Measurements from ENCODE around the gene SYT1.
"Not testable (repeated sequence)": the region's sequence is repeated elsewhere in the genome, so short reads cannot be mapped to it uniquely, and the experiment has no call there.

Gene SYT1

DNA sequence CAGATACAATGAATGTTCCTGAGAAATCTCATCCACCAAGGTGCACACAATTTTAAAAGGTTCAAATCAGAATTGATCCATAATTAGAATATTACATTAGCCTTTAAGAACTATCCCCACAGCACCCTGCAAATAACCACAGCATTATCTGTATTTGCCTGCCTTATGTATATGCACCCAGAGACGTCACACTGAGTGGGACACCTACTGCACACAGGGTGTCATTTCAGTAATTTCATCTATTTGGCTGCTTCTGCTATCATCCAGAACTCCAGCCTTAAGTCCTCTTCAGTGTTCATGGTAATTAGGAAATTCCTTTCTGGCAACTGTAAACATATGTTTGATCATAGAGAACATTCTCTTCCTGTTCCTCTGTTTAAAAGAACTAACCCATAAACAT is 298.4 kb downstream of the SYT1 start:
- peaks cover 5 to 7% of the 10 kb centered on the region in 2 donors for H3K9me3 Mint-ChIP-seq
- no peak overlapping the region for H3K27ac Mint-ChIP-seq
- no peaks in the 10 kb centered on the region for H3K27me3 Mint-ChIP-seq
- H3K4me1 Mint-ChIP-seq (ENCODE audit: low read depth in 2 of 2): no peaks in the 10 kb centered on the region
- H3K4me3 Mint-ChIP-seq: no peak overlapping the region
- ATAC-seq (replicated peaks) (no peak), DNase-seq (no peak)
- no peaks in the 10 kb centered on the region for H3K36me3 Mint-ChIP-seq (ENCODE audit: insufficient read depth)

DNA sequence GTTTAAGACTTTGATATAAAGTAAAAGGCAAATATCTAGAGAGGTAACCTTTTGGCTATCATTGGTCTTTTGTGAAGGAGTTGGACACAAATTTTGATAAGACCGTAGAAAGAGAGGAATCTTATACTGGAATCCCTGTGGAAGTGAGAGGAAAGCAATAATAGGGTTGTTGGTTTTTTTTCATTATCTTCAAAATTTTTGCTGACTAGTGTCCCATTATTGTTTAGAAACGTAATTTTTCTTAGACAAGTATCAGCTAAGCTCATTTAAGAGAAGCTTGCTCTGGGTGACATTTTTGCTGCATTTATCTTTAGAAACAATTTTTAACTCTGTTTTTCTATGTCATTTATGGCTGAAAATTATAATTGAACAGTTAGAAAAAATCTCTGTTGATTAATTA is 300.3 kb downstream of the SYT1 start:
- peaks cover 0 to 8% of the 10 kb centered on the region in 2 donors for H3K9me3 Mint-ChIP-seq
- ATAC-seq (replicated peaks) (no peak), DNase-seq (no peak)
- no peaks in the 10 kb centered on the region for H3K27me3 Mint-ChIP-seq
- no peaks in the 10 kb centered on the region for H3K4me1 Mint-ChIP-seq (ENCODE audit: low read depth in 2 of 2)
- no peaks in the 10 kb centered on the region for H3K36me3 Mint-ChIP-seq (ENCODE audit: insufficient read depth)
- no peak overlapping the region for H3K4me3 Mint-ChIP-seq
- H3K27ac Mint-ChIP-seq: no peak overlapping the region

DNA sequence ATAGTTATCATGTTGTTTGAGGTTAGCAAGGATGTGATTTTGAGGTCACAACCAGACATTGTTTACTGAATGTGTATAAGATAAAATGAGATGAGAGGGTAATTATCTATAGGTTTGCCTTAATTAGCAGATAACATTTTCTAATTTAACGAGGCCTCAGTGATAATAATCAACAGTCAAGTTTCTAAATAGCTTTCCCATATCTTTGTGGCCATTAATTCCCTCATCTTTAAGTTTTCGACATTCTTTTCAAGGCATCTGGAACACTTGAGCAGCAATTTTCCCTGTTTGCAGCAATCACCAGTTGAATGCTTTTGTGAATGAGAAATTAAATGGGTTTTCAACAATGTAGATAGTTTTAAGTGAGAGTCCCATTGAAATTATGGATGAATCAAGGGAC is 304.1 kb downstream of the SYT1 start:
- Mint-ChIP-seq H3K36me3 (ENCODE audit: insufficient read depth) (no peaks in the 10 kb centered on the region), H3K27ac (no peak overlapping the region), H3K9me3 (peaks cover 0 to 5% of the 10 kb centered on the region in 2 donors), H3K27me3 (no peaks in the 10 kb centered on the region), H3K4me1 (ENCODE audit: low read depth in 2 of 2) (no peaks in the 10 kb centered on the region), H3K4me3 (no peak overlapping the region)
- ATAC-seq (replicated peaks) (no peak), DNase-seq (no peak)

DNA sequence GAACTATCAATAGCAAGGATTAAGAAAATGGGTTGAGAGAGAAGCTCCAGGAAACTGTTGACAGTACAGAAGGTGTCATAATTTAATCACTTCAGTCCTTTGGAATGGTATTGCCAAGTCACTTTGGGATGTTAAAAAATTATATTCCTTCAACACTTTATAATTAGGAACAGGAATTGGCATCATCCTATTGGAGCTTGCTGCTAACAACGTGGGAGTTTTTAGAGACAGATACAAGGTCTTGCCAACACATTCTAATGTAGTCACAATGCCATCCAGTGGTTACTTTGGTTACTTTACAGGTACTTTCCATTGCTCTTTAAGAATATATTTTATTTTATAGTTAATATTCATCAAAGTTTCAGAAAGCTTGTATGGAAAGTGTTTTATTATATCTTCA is 310.1 kb downstream of the SYT1 start:
- no peak overlapping the region for H3K27ac Mint-ChIP-seq
- DNase-seq: no peak
- no peaks in the 10 kb centered on the region for H3K36me3 Mint-ChIP-seq (ENCODE audit: insufficient read depth)
- H3K4me1 Mint-ChIP-seq (ENCODE audit: low read depth in 2 of 2): no peaks in the 10 kb centered on the region
- no peak overlapping the region for H3K4me3 Mint-ChIP-seq
- peaks cover 0 to 7% of the 10 kb centered on the region in 2 donors for H3K9me3 Mint-ChIP-seq
- ATAC-seq (replicated peaks): no peak
- no peaks in the 10 kb centered on the region for H3K27me3 Mint-ChIP-seq

DNA sequence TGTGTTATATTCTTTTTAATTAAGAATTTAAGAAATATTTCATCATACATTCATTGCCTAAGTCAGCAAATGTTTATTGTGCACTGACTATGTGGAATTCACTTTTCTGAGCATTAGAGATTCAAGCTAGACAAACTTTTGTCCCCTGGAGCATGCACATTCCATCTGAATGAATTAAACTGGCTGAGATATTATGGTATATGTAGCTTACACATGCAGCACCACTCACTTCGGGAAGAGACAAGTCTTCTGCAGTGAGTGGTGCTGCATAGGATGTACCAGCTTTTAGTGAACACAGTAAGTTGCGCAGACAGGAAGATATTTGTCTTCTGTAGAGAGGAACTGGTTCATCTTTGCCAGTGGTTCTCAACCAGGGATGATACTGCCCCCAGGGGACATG is 318.4 kb downstream of the SYT1 start:
- no peaks in the 10 kb centered on the region for H3K36me3 Mint-ChIP-seq (ENCODE audit: insufficient read depth)
- ATAC-seq (replicated peaks) (no peak), DNase-seq (no peak)
- no peaks in the 10 kb centered on the region for H3K27me3 Mint-ChIP-seq
- peaks cover 8 to 15% of the 10 kb centered on the region in 2 donors for H3K9me3 Mint-ChIP-seq
- H3K4me3 Mint-ChIP-seq: no peak overlapping the region
- H3K27ac Mint-ChIP-seq: no peak overlapping the region
- H3K4me1 Mint-ChIP-seq (ENCODE audit: low read depth in 2 of 2): no peaks in the 10 kb centered on the region

DNA sequence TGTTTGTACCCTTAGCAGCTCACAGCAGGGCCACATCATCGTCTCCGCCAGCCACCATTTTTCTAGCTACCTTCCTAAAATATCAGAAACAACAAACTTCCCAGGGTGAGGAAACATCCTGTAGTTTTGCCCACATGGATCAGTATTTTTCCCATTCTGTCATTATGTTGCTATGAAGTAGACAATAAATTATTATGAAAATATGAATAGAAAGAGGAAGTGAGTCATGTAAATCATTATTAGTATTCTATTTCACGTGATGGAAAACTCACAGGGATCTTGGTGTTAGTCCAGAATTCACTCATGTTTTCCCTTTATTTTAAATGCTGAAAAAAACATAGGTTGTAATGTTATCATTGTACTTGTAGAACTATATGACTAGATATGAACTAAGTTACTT is 319.4 kb downstream of the SYT1 start:
- H3K27ac Mint-ChIP-seq: no peak overlapping the region
- H3K9me3 Mint-ChIP-seq: peaks cover 8 to 15% of the 10 kb centered on the region in 2 donors
- no peaks in the 10 kb centered on the region for H3K4me1 Mint-ChIP-seq (ENCODE audit: low read depth in 2 of 2)
- H3K27me3 Mint-ChIP-seq: no peaks in the 10 kb centered on the region
- no peaks in the 10 kb centered on the region for H3K36me3 Mint-ChIP-seq (ENCODE audit: insufficient read depth)
- ATAC-seq (replicated peaks) (no peak), DNase-seq (no peak)
- no peak overlapping the region for H3K4me3 Mint-ChIP-seq

DNA sequence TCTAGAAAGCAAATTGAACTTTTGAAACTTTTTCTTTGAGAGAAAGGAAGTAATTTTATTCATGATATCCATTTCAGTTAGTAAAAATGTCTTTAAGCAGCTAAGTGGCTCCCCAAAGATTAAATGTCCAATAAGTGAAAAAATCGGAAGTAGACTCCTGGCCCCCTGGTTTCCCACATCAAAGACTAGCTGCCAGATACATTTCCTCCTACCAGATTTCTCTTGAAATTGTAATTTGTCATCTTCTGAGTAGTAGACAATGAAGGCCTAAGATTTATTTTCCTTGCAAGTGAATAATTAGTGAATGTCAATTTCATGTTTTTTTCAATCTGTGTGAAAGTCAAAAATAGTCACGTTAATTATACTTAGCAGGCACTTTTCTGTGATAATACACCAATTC is 321.9 kb downstream of the SYT1 start:
- ATAC-seq (replicated peaks) (no peak), DNase-seq (no peak)
- H3K4me1 Mint-ChIP-seq (ENCODE audit: low read depth in 2 of 2): no peaks in the 10 kb centered on the region
- H3K36me3 Mint-ChIP-seq (ENCODE audit: insufficient read depth): no peaks in the 10 kb centered on the region
- H3K4me3 Mint-ChIP-seq: no peak overlapping the region
- H3K27me3 Mint-ChIP-seq: no peaks in the 10 kb centered on the region
- no peak overlapping the region for H3K27ac Mint-ChIP-seq
- peaks cover 4 to 14% of the 10 kb centered on the region in 2 donors for H3K9me3 Mint-ChIP-seq

DNA sequence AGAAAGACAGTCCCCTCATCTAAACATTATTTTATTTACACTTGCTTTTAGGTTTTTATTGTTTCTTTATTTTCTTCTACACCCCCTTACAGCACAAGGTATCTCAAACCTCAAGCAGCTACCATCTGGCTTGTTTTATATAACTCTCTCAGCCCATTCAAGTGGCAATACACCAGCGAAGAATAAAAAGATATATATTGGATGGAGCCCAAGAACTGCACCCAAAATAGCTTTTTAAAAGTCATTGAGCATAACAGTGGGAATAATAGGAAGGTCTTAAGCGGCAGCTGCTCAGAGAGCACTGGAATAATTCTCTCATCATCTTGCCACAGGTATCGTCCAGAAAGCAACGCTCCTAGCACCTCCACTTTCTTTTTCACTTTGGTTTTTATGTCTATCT is 322.5 kb downstream of the SYT1 start:
- H3K27ac Mint-ChIP-seq: no peak overlapping the region
- ATAC-seq (replicated peaks) (no peak), DNase-seq (no peak)
- no peaks in the 10 kb centered on the region for H3K36me3 Mint-ChIP-seq (ENCODE audit: insufficient read depth)
- peaks cover 4 to 14% of the 10 kb centered on the region in 2 donors for H3K9me3 Mint-ChIP-seq
- H3K4me1 Mint-ChIP-seq (ENCODE audit: low read depth in 2 of 2): no peaks in the 10 kb centered on the region
- H3K27me3 Mint-ChIP-seq: no peaks in the 10 kb centered on the region
- H3K4me3 Mint-ChIP-seq: no peak overlapping the region

DNA sequence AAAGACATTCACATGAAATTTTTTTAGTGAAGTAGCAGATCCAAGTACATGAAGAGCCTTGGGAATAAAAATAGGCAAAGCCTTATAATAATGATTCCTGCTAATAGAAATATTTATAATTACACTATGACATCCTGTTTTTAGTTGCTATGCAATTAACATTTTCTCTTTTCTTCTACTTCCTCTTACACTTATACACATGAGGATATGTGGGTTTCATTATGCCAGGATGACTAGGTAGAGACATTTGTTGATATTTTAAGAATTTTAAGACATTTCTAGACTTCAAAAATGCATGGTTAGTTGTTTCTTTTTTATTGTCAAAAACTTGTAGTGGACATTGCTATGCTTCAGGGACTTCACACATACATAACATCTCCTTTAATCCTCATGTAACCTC is 326.8 kb downstream of the SYT1 start:
- no peaks in the 10 kb centered on the region for H3K36me3 Mint-ChIP-seq (ENCODE audit: insufficient read depth)
- H3K27me3 Mint-ChIP-seq: no peaks in the 10 kb centered on the region
- H3K4me1 Mint-ChIP-seq (ENCODE audit: low read depth in 2 of 2): no peaks in the 10 kb centered on the region
- ATAC-seq (replicated peaks): no peak
- H3K27ac Mint-ChIP-seq: no peak overlapping the region
- peaks cover 6 to 23% of the 10 kb centered on the region in 2 donors for H3K9me3 Mint-ChIP-seq
- H3K4me3 Mint-ChIP-seq: no peak overlapping the region
- no peak for DNase-seq

DNA sequence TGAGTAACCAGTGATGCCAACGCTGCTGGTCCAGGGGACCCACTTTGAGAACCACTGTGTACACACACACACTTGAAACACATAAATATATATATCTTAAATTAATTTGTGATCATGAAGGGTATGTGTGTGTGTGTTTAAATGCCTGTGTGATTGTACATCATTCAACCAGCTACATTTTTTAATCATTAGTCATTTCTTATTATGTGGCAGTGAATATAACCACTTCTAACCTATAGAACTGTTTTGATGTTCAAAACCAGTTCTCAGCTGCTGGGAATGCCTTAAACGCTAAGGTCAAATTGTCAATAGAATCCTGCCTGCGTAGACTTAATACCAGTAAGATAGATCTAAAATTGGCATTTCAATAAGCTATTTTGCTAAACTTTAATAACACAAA is 330.0 kb downstream of the SYT1 start:
- Mint-ChIP-seq H3K9me3 (peaks cover 7 to 24% of the 10 kb centered on the region in 2 donors), H3K4me1 (ENCODE audit: low read depth in 2 of 2) (no peaks in the 10 kb centered on the region), H3K36me3 (ENCODE audit: insufficient read depth) (no peaks in the 10 kb centered on the region), H3K27me3 (no peaks in the 10 kb centered on the region), H3K4me3 (no peak overlapping the region), H3K27ac (no peak overlapping the region)
- DNase-seq: no peak
- no peak for ATAC-seq (replicated peaks)

DNA sequence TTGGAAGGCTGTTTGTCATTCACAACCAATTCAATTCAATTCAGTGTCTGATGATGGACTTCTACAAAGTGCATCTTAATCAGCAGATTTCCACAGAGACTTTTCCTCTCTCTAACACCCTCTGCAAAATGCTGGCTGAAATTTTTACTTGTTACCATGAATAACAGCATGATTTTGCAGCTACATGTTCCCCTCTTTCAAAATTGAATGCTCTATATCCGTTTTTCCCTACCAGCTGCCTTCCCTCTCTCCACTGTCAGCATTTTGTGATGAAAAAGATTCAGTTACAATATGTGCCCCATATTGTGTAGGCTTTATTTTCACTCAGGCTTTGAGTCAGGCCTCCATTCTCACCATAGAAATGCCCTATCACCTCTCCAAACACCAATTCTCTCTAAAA is 334.6 kb downstream of the SYT1 start:
- Mint-ChIP-seq H3K9me3 (peaks cover 2 to 7% of the 10 kb centered on the region in 2 donors), H3K36me3 (ENCODE audit: insufficient read depth) (no peaks in the 10 kb centered on the region), H3K27ac (no peak overlapping the region), H3K27me3 (no peaks in the 10 kb centered on the region), H3K4me3 (no peak overlapping the region), H3K4me1 (ENCODE audit: low read depth in 2 of 2) (no peaks in the 10 kb centered on the region)
- no peak for DNase-seq
- no peak for ATAC-seq (replicated peaks)

DNA sequence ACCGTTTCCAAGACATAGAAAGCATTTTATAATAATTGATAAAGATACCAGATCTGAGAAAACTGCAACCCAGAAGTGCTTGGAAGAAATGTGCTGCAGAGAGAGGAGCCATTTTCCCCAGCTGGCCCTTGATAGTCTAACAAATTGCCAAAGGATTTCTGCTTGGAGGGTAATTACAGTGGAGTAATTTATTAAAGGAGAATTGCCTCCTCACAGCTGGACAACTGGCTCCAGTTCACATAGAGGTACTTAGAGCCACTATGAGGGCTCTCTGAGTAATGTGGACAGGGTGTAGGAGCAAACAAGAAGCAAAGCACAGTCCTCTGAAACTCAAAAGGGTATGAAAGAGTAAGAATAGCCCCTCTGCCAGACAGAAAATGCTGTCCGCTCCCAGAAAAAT is 335.6 kb downstream of the SYT1 start:
- H3K9me3 Mint-ChIP-seq: peaks cover 2 to 7% of the 10 kb centered on the region in 2 donors
- H3K4me1 Mint-ChIP-seq (ENCODE audit: low read depth in 2 of 2): no peaks in the 10 kb centered on the region
- no peak for DNase-seq
- H3K27me3 Mint-ChIP-seq: no peaks in the 10 kb centered on the region
- H3K4me3 Mint-ChIP-seq: no peak overlapping the region
- no peak for ATAC-seq (replicated peaks)
- no peak overlapping the region for H3K27ac Mint-ChIP-seq
- no peaks in the 10 kb centered on the region for H3K36me3 Mint-ChIP-seq (ENCODE audit: insufficient read depth)

DNA sequence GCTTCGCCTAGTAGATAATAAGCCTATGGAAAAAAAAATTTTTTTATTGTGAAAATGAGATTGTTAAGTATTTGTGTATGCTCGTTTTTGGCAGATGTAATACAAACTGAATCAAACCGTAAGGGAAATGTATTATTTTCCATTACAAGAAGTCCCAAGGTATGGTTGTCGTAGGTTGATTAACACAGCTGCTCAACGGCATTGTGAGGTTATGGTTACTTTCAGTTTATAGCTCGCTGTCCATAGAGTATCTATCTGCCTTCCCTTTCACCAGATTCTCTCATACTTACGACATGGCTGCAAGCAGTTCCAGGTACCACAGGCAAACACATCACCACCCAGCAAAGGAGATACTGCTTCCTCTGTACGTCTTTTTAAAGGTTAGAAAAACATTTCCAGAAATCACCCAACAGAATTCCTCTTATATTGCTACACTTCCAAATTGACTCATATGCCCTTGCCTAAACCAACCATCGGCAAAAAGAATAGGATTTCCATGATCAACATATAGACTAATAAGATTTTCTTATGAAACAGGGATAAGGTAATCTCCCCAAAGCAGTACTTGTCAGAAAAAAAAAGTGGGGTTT is 338.6 kb downstream of the SYT1 start:
- H3K36me3 Mint-ChIP-seq (ENCODE audit: insufficient read depth): no peaks in the 10 kb centered on the region
- H3K4me3 Mint-ChIP-seq: no peak overlapping the region
- H3K27me3 Mint-ChIP-seq: no peaks in the 10 kb centered on the region
- no peaks in the 10 kb centered on the region for H3K4me1 Mint-ChIP-seq (ENCODE audit: low read depth in 2 of 2)
- DNase-seq (no peak), ATAC-seq (replicated peaks) (no peak)
- no peak overlapping the region for H3K27ac Mint-ChIP-seq
- H3K9me3 Mint-ChIP-seq: peaks cover 2 to 7% of the 10 kb centered on the region in 2 donors

DNA sequence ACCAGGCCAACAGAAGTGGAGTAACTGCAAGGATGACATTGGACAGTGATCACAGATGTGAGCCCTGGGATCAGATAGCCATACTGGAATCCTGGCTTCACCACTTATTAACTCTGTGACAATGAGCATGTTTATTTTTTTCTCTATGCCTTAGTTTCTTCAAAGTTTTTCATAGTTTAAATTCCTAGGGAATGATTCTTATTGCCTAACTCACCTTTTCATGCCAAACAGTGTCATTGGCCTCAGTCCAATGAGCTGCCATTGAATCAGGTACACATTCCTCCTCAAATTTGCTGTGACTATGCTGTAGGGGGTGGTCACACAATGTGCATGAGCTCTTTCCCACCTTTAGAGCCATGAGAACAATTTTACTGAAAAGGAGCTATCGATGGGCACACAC is 342.3 kb downstream of the SYT1 start:
- ATAC-seq (replicated peaks): no peak
- no peak for DNase-seq

DNA sequence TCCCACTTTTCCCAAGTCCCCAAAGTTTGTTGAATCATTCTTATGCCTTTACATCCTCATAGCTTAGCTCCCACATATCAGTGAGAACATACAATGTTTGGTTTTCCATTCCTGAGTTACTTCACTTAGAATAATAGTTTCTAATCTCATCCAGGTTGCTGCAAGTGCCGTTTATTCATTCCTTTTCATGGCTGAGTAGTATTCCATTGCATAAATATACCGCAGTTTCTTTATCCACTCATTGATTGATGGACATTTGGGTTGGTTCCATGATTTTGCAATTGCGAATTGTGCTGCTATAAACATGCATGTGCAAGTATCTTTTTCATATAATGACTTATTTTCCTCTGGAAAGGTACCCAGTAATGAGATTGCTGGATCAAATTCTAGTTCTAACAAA is 345.8 kb downstream of the SYT1 start:
- not testable (repeated sequence) for ATAC-seq (replicated peaks); H3K4me3 Mint-ChIP-seq; H3K36me3 Mint-ChIP-seq (ENCODE audit: insufficient read depth); DNase-seq; H3K27me3 Mint-ChIP-seq; H3K4me1 Mint-ChIP-seq (ENCODE audit: low read depth in 2 of 2); H3K27ac Mint-ChIP-seq; H3K9me3 Mint-ChIP-seq

More for the DNA sequence above, 342.3 kb downstream of the SYT1 start:
- no peak overlapping the region for H3K4me3 Mint-ChIP-seq
- no peaks in the 10 kb centered on the region for H3K27me3 Mint-ChIP-seq
- H3K4me1 Mint-ChIP-seq (ENCODE audit: low read depth in 2 of 2): no peaks in the 10 kb centered on the region
- H3K9me3 Mint-ChIP-seq: no peaks in the 10 kb centered on the region
- H3K36me3 Mint-ChIP-seq (ENCODE audit: insufficient read depth): no peaks in the 10 kb centered on the region
- H3K27ac Mint-ChIP-seq: no peak overlapping the region

Measured in effector memory CD8-positive, alpha-beta T cell (primary cell).